ENCODE results near the gene TLCD1. TPM values are rescaled to one million over a fixed set of nuclear protein-coding genes. Genes with fewer than 3 reads are reported as not detected.
A peak's percentile ranks its signal among the peaks of the same experiment; 100 is the strongest.
"Not testable (repeated sequence)": the region's sequence is repeated elsewhere in the genome, so short reads cannot be mapped to it uniquely, and the experiment has no call there.

Gene TLCD1
- total RNA-seq, 2 donors from 2014 or later, result 5.7 to 20.4 TPM

DNA sequence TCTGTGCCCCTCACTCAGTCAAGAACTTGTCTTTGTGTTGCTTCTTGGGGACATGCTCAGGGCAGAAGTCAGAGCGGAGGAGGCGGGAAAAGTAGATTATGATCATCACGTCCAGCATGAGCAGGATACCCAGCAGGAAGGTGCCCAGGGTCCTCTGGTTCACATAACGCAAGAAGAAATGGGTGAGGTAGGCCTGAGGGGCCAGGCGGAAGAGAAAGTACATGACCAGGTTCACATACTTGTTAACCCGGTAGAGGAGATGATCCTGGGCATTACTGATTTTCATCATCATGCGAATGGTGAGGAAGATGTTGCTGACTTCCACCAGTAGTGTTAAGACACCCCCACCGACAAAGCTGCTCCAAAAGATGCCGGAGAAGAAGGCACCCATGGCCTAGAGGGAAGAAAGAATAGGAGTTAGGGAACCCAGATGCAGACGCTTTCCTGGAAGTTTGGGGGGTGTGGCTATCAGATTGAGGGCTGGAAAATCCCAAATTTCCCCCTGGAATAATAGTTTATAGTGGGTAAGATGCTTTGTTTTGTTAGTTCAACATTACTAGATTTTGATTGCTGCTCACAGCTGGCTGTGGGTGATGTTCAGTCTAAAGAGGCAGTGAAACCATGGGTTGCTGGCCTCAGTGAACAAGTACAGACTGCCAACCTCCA is 1.4 kb downstream of the TLCD1 start:
- H3K36me3 ChIP-seq, result peaks cover 12% of the 10 kb centered on the region
- peak overlapping the region; percentile 81 for H3K4me3 ChIP-seq
- H3K27me3 ChIP-seq, result no peaks in the 10 kb centered on the region
- no peaks in the 10 kb centered on the region for H3K9me3 ChIP-seq
- peaks cover 26% of the 10 kb centered on the region for H3K4me1 ChIP-seq
- intact Hi-C loops (cut with DNase I), result loop anchor here (10.0 kb wide), 1 partner anchor 80 kb away; the partner anchor contains the start of gene BLTP2
- H3K9ac ChIP-seq (ENCODE audit: low read depth in 2 of 2, low read length in 2 of 2), result peak overlapping the region in 1 of 2 donors; percentile 88
- no peak for DNase-seq
- H3K27ac ChIP-seq, result peak overlapping the region; percentile 99
- TF ChIP-seq, protein P1, sequence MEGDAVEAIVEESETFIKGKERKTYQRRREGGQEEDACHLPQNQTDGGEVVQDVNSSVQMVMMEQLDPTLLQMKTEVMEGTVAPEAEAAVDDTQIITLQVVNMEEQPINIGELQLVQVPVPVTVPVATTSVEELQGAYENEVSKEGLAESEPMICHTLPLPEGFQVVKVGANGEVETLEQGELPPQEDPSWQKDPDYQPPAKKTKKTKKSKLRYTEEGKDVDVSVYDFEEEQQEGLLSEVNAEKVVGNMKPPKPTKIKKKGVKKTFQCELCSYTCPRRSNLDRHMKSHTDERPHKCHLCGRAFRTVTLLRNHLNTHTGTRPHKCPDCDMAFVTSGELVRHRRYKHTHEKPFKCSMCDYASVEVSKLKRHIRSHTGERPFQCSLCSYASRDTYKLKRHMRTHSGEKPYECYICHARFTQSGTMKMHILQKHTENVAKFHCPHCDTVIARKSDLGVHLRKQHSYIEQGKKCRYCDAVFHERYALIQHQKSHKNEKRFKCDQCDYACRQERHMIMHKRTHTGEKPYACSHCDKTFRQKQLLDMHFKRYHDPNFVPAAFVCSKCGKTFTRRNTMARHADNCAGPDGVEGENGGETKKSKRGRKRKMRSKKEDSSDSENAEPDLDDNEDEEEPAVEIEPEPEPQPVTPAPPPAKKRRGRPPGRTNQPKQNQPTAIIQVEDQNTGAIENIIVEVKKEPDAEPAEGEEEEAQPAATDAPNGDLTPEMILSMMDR (IDR thresholded peaks at IDR 0.05), result no peak

DNA sequence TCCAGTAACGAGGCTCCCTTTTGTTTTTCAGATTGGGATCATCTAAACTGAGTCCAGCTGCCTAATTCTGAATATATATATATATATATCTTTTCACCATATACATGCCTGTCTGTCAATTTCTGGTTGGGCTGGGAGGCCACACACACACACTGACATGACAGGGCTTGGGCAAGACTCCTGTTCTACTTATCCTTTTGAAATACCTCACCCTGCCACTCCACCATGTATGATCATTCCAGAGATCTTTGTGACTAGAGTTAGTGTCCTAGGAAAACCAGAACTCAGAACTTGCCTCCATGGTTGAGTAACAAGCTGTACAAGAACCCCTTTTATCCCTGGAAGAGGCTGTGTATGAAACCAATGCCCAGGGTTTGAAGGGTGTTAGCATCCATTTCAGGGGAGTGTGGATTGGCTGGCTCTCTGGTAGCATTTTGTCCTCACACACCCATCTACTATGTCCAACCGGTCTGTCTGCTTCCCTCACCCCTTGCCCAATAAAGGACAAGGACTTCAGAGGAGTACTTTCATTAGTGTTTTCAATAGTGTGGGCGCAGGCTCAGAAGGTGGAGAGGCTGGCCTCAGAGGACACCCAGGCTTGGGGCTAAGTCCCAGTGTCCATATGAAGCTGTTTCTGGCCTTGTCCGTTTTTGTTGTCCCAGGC is 2.1 kb downstream of the TLCD1 start:
- peak; percentile 31 for DNase-seq
- intact Hi-C loops (cut with DNase I), result loop anchor here (10.0 kb wide), 1 partner anchor 79 kb away; the partner anchor contains the start of gene BLTP2
- not testable (repeated sequence) for H3K27ac ChIP-seq; H3K9ac ChIP-seq (ENCODE audit: low read depth in 2 of 2, low read length in 2 of 2); H3K27me3 ChIP-seq; H3K9me3 ChIP-seq; H3K4me3 ChIP-seq
- Histone ChIP-seq H3K36me3 (peaks cover 12% of the 10 kb centered on the region), H3K4me1 (peaks cover 26% of the 10 kb centered on the region)

DNA sequence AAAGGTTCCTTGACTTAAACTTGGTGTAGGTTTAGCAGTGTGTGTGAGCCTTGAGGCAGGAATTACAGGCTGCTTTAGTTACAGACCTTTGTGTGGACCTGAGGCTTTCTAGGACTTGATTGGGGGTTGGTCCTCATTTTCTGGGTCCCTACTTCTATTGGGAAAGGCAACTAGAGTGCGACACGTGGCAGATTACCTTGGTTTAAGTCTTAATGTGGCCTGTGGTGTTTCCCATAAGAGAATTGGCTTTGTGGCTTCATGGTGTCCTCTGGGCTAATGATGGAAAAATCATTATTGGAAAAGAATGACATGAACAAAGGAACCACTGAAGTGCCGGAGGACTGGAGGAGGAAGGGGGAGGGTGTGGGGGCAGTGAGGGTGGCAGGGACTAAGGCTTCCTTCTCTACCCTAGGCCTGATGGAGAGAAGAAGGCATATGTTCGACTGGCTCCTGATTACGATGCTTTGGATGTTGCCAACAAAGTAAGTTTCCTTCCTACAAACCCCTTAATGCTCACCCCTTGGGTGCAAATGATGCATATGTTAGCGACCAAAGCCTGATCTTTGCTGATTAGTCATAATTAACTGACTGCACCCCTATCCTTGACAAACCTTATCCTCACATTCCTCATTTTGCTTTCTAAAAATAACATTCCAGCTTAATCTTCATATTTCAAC is 2.7 kb downstream of the TLCD1 start:
- peaks cover 26% of the 10 kb centered on the region for H3K4me1 ChIP-seq
- intact Hi-C loops (cut with DNase I), result loop anchor here (10.0 kb wide), 1 partner anchor 78 kb away; the partner anchor contains the start of gene BLTP2
- no peaks in the 10 kb centered on the region for H3K27me3 ChIP-seq
- DNase-seq, result no peak
- H3K9me3 ChIP-seq, result no peaks in the 10 kb centered on the region
- H3K27ac ChIP-seq, result no peak overlapping the region
- H3K4me3 ChIP-seq, result no peak overlapping the region
- peaks cover 12% of the 10 kb centered on the region for H3K36me3 ChIP-seq
- TF ChIP-seq, protein P1 (IDR thresholded peaks at IDR 0.05), result no peak
- no peak overlapping the region for H3K9ac ChIP-seq (ENCODE audit: low read depth in 2 of 2, low read length in 2 of 2)

DNA sequence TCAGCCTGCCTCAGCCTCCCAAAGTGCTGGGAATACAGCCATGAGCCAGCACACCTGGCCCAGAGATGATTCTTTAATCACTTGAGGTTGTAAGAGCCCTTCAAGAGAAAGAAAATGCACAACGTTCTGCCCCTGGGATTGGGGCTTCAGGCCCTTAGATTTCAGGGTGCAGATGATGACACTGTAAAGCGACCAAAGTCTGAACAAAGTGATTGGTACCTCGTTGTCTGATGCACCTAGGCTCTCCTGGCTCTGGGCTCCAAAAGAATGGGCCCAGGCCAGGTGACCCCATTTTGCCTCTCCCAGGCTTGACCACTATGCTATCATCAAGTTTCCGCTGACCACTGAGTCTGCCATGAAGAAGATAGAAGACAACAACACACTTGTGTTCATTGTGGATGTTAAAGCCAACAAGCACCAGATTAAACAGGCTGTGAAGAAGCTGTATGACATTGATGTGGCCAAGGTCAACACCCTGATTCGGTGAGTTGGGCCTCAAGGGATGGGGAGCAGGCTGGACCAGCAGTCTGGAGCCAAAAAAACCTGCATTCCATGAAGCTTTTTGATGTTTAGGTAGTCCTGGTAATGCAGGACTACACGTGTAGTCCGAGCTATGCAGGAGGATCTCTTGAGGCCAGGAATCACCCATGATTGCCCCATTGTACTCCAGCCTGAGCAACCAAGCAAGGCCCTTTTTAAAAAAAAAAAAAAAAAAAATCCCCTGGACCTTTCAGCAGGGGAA is 3.4 kb downstream of the TLCD1 start:
- TF ChIP-seq, protein P1 (IDR thresholded peaks at IDR 0.05), result no peak
- H3K9me3 ChIP-seq, result no peaks in the 10 kb centered on the region
- peaks cover 12% of the 10 kb centered on the region for H3K36me3 ChIP-seq
- no peak for DNase-seq
- H3K9ac ChIP-seq (ENCODE audit: low read depth in 2 of 2, low read length in 2 of 2), result peak overlapping the region in 1 of 2 donors; percentile 26
- intact Hi-C loops (cut with DNase I), result loop anchor here (10.0 kb wide), 1 partner anchor 78 kb away; the partner anchor contains the start of gene BLTP2
- H3K4me3 ChIP-seq, result no peak overlapping the region
- H3K4me1 ChIP-seq, result peaks cover 26% of the 10 kb centered on the region
- peaks cover 3% of the 10 kb centered on the region for H3K27me3 ChIP-seq
- H3K27ac ChIP-seq, result no peak overlapping the region

DNA sequence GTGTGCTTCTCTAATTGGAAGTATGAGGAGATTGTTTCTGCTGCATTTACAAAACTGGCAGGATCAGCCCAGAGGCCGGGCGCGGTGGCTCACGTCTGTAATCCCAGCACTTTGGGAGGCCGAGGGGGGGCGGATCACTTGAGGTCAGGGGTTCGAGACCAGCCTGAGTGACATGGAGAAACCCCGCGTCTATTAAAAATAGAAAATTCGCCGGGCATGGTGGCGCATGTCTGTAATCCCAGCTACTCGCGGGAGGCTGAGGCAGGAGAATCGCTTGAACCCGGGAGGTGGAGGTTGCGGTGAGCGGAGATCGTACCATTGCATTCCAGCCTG is 5.1 kb downstream of the TLCD1 start:
- intact Hi-C loops (cut with DNase I), result loop anchor here (10.0 kb wide), 1 partner anchor 76 kb away; the partner anchor contains the start of gene BLTP2
- H3K4me1 ChIP-seq, result peaks cover 22% of the 10 kb centered on the region
- H3K4me3 ChIP-seq, result peak overlapping the region; percentile 70
- H3K27ac ChIP-seq, H3K9me3 ChIP-seq, DNase-seq: not testable (repeated sequence)
- peaks cover 12% of the 10 kb centered on the region for H3K36me3 ChIP-seq
- H3K27me3 ChIP-seq, result peaks cover 11% of the 10 kb centered on the region
- peak overlapping the region; percentile 83 to 99 for H3K9ac ChIP-seq (ENCODE audit: low read depth in 2 of 2, low read length in 2 of 2)
